ENCODE results near the gene BRSK1. TPM values are rescaled to one million over a fixed set of nuclear protein-coding genes. Genes with fewer than 3 reads are reported as not detected.

The BRSK1 gene
- total RNA-seq, 2 donors from 2014 or later = 11.9 to 15.7 TPM

- Mint-ChIP-seq H3K4me1 (ENCODE audit: low read depth in 2 of 2) (peaks cover 23 to 24% of the 10 kb centered on the region in 2 donors), H3K27me3 (no peaks in the 10 kb centered on the region), H3K9me3 (no peaks in the 10 kb centered on the region), H3K36me3 (peaks cover 5% of the 10 kb centered on the region), H3K27ac (no peak overlapping the region), H3K4me3 (no peak overlapping the region)
- no peak for DNase-seq (ENCODE audit: low spot score)
- no peak for ATAC-seq
Observed at GRCh38 chr19:55273978-55274707, 9.7 kb upstream of the BRSK1 start.

GRCh38 chr19:55275851-55276719 is 7.7 kb upstream of the BRSK1 start:
- H3K9me3 Mint-ChIP-seq = no peaks in the 10 kb centered on the region
- H3K4me3 Mint-ChIP-seq = peak overlapping the region; percentile 64
- H3K27ac Mint-ChIP-seq = peak overlapping the region; percentile 29 to 81
- peak in 1 of 2 donors; percentile 62 for ATAC-seq
- peaks cover 5% of the 10 kb centered on the region for H3K36me3 Mint-ChIP-seq
- DNase-seq (ENCODE audit: low spot score) = no peak
- H3K4me1 Mint-ChIP-seq (ENCODE audit: low read depth in 2 of 2) = peaks cover 29 to 35% of the 10 kb centered on the region in 2 donors
- no peaks in the 10 kb centered on the region for H3K27me3 Mint-ChIP-seq

- no peaks in the 10 kb centered on the region for H3K9me3 Mint-ChIP-seq
- no peaks in the 10 kb centered on the region for H3K27me3 Mint-ChIP-seq
- H3K4me3 Mint-ChIP-seq = peak overlapping the region; percentile 64
- H3K4me1 Mint-ChIP-seq (ENCODE audit: low read depth in 2 of 2) = peaks cover 33 to 40% of the 10 kb centered on the region in 2 donors
- ATAC-seq (no peak), DNase-seq (ENCODE audit: low spot score) (no peak)
- peak overlapping the region; percentile 29 to 81 for H3K27ac Mint-ChIP-seq
- H3K36me3 Mint-ChIP-seq = peaks cover 5% of the 10 kb centered on the region
Observed at GRCh38 chr19:55276720-55277430, 6.9 kb upstream of the BRSK1 start.

- no peaks in the 10 kb centered on the region for H3K27me3 Mint-ChIP-seq
- H3K4me1 Mint-ChIP-seq (ENCODE audit: low read depth in 2 of 2) = peaks cover 33 to 40% of the 10 kb centered on the region in 2 donors
- ATAC-seq (no peak), DNase-seq (ENCODE audit: low spot score) (no peak)
- H3K9me3 Mint-ChIP-seq = no peaks in the 10 kb centered on the region
- H3K27ac Mint-ChIP-seq = peak overlapping the region; percentile 29 to 81
- no peaks in the 10 kb centered on the region for H3K36me3 Mint-ChIP-seq
- peak overlapping the region; percentile 64 for H3K4me3 Mint-ChIP-seq
Observed at GRCh38 chr19:55277494-55277893, 6.3 kb upstream of the BRSK1 start.

- no peaks in the 10 kb centered on the region for H3K9me3 Mint-ChIP-seq
- no peaks in the 10 kb centered on the region for H3K36me3 Mint-ChIP-seq
- DNase-seq (ENCODE audit: low spot score) = no peak
- peak overlapping the region; percentile 87 for H3K4me3 Mint-ChIP-seq
- no peak for ATAC-seq
- H3K4me1 Mint-ChIP-seq (ENCODE audit: low read depth in 2 of 2) = peaks cover 40 to 43% of the 10 kb centered on the region in 2 donors
- H3K27ac Mint-ChIP-seq = peak overlapping the region; percentile 29 to 81
- peaks cover 0 to 2% of the 10 kb centered on the region in 2 donors for H3K27me3 Mint-ChIP-seq
Observed at GRCh38 chr19:55278391-55279135, 5.2 kb upstream of the BRSK1 start.

GRCh38 chr19:55279340-55279739 is 4.5 kb upstream of the BRSK1 start:
- ATAC-seq (no peak), DNase-seq (ENCODE audit: low spot score) (no peak)
- Mint-ChIP-seq H3K4me1 (ENCODE audit: low read depth in 2 of 2) (peaks cover 42 to 46% of the 10 kb centered on the region in 2 donors), H3K27me3 (peaks cover 0 to 3% of the 10 kb centered on the region in 2 donors), H3K27ac (peak overlapping the region; percentile 81 to 92), H3K4me3 (peak overlapping the region; percentile 87), H3K36me3 (no peaks in the 10 kb centered on the region), H3K9me3 (no peaks in the 10 kb centered on the region)

GRCh38 chr19:55279770-55280643 is 3.8 kb upstream of the BRSK1 start, which contains the start of gene HSPBP1:
TSS of gene HSPBP1 (minus strand) at chr19:55280110. CDS start at chr19:55279608, 502 bp downstream.
- ATAC-seq (peak; percentile 90 to 96), DNase-seq (ENCODE audit: low spot score) (peak; percentile 96)
- H3K9me3 Mint-ChIP-seq = no peaks in the 10 kb centered on the region
- peak within 1 kb of the TSS; percentile 81 to 92 for H3K27ac Mint-ChIP-seq
- peaks cover 0 to 3% of the 10 kb centered on the region in 2 donors for H3K27me3 Mint-ChIP-seq
- peak within 1 kb of the TSS; percentile 87 for H3K4me3 Mint-ChIP-seq
- H3K4me1 Mint-ChIP-seq (ENCODE audit: low read depth in 2 of 2) = peaks cover 42 to 46% of the 10 kb centered on the region in 2 donors
- no peaks in the 10 kb centered on the region for H3K36me3 Mint-ChIP-seq

- peak overlapping the region; percentile 44 to 63 for H3K27ac Mint-ChIP-seq
- no peaks in the 10 kb centered on the region for H3K9me3 Mint-ChIP-seq
- H3K27me3 Mint-ChIP-seq = peaks cover 0 to 3% of the 10 kb centered on the region in 2 donors
- no peak for DNase-seq (ENCODE audit: low spot score)
- no peaks in the 10 kb centered on the region for H3K36me3 Mint-ChIP-seq
- H3K4me1 Mint-ChIP-seq (ENCODE audit: low read depth in 2 of 2) = peaks cover 25% of the 10 kb centered on the region in 2 donors
- ATAC-seq = no peak
- peak overlapping the region; percentile 22 for H3K4me3 Mint-ChIP-seq
Observed at GRCh38 chr19:55284405-55285058, 735 bp downstream of the BRSK1 start.

- Mint-ChIP-seq H3K4me3 (peak overlapping the region; percentile 22), H3K27me3 (peaks cover 0 to 3% of the 10 kb centered on the region in 2 donors), H3K27ac (peak overlapping the region; percentile 44 to 63), H3K9me3 (no peaks in the 10 kb centered on the region), H3K4me1 (ENCODE audit: low read depth in 2 of 2) (peaks cover 18 to 19% of the 10 kb centered on the region in 2 donors), H3K36me3 (no peaks in the 10 kb centered on the region)
- no peak for DNase-seq (ENCODE audit: low spot score)
- no peak for ATAC-seq
Observed at GRCh38 chr19:55285229-55285890, 1.6 kb downstream of the BRSK1 start.

- Mint-ChIP-seq H3K27me3 (peaks cover 0 to 3% of the 10 kb centered on the region in 2 donors), H3K9me3 (no peaks in the 10 kb centered on the region), H3K4me3 (no peak overlapping the region), H3K27ac (no peak overlapping the region), H3K36me3 (no peaks in the 10 kb centered on the region), H3K4me1 (ENCODE audit: low read depth in 2 of 2) (peaks cover 6 to 12% of the 10 kb centered on the region in 2 donors)
- DNase-seq (ENCODE audit: low spot score) = no peak
- ATAC-seq = peak; percentile 22 to 55
Observed at GRCh38 chr19:55287361-55288079, 3.7 kb downstream of the BRSK1 start.
